SU-DHL-6 (cell line): ENCODE measurements around the gene ITGA1.

Experiments used
- H2AFZ ChIP-seq: fragments of 200-600 bp; sonication (generic); 2 replicates; pipeline ENCODE4 v1.6.1; 2014; ENCODE audit warnings: low read depth, mild to moderate bottlenecking, moderate library complexity, mixed read lengths, antibody characterized with exemption, low read length; ENCODE audit not compliant: severe bottlenecking
- H3F3A ChIP-seq: fragments of 200-600 bp; shearing (Covaris generic); 2 replicates; pipeline ENCODE4 v1.6.0; 2016; ENCODE audit warnings: antibody characterized with exemption, mild to moderate bottlenecking; ENCODE audit not compliant: insufficient read depth
- H3K27ac ChIP-seq: fragments of 200-600 bp; sonication (generic); 2 replicates; pipeline ENCODE4 v1.5.1; 2016; ENCODE audit warnings: low read depth, mild to moderate bottlenecking, low read length, moderate library complexity, mixed read lengths
- H3K27me3 ChIP-seq: fragments of 200-600 bp; sonication (generic), shearing (Covaris generic); 2 replicates; pipeline ENCODE4 v1.6.0; 2014; ENCODE audit warnings: mild to moderate bottlenecking, low read length
- H3K36me3 ChIP-seq: fragments of 200-600 bp; sonication (generic); 2 replicates; pipeline ENCODE4 v1.6.1; 2014; ENCODE audit warnings: mild to moderate bottlenecking, low read length, mixed read lengths
- H3K4me2 ChIP-seq: fragments of 300-600, 200-600 bp; shearing (Covaris generic), sonication (generic); 2 replicates; pipeline ENCODE4 v1.6.0; 2014; ENCODE audit warnings: low read length, low read depth, mild to moderate bottlenecking; ENCODE audit not compliant: poor library complexity, severe bottlenecking
- H3K4me3 ChIP-seq: fragments of 200-600 bp; sonication (generic); 2 replicates; pipeline ENCODE4 v1.5.1; 2014; ENCODE audit warnings: antibody characterized with exemption, low read length, mild to moderate bottlenecking, mixed read lengths; ENCODE audit not compliant: insufficient read depth, poor library complexity, severe bottlenecking
- H3K79me2 ChIP-seq: fragments of 200-600 bp; sonication (generic); 2 replicates; pipeline ENCODE4 v1.6.1; 2014; ENCODE audit warnings: mild to moderate bottlenecking, low read length, moderate library complexity; ENCODE audit not compliant: insufficient read depth
- H3K9ac ChIP-seq: fragments of 200-600 bp; sonication (generic); 2 replicates; pipeline ENCODE4 v1.7.0; 2014; ENCODE audit warnings: mild to moderate bottlenecking, low read length
- H3K9me2 ChIP-seq: fragments of 200-600 bp; sonication (generic); replicated peaks from 2 replicates; pipeline ENCODE4 v1.6.1; 2014; ENCODE audit warnings: low read length; ENCODE audit not compliant: insufficient read depth
- H3K9me3 ChIP-seq: fragments of 200-600 bp; sonication (generic); 2 replicates; pipeline ENCODE4 v1.6.1; 2014; ENCODE audit warnings: low read length, mixed read lengths; ENCODE audit not compliant: insufficient read depth
- H4K20me1 ChIP-seq: fragments of 200-600 bp; sonication (generic); 2 replicates; pipeline ENCODE4 v1.6.1; 2014; ENCODE audit warnings: low read depth, mild to moderate bottlenecking, antibody characterized with exemption, low read length, moderate library complexity, mixed read lengths
- CTCF ChIP-seq: fragments of 200-600 bp; sonication (generic); IDR thresholded peaks from one replicate; pipeline ENCODE4 v1.5.1; 2017; ENCODE audit warnings: antibody characterized with exemption, mild to moderate bottlenecking, low read length, moderate library complexity; ENCODE audit not compliant: insufficient read depth, poor library complexity, severe bottlenecking
- EZH2phosphoT487 ChIP-seq: fragments of 200-600 bp; sonication (generic), shearing (Covaris generic); conservative IDR thresholded peaks from 2 replicates; pipeline ENCODE4 v1.6.1; 2018; ENCODE audit warnings: mild to moderate bottlenecking, antibody characterized with exemption, low read length, moderate library complexity, mixed read lengths

The ITGA1 gene

GRCh38 chr5:52981507-52981906 is 193.8 kb downstream of the ITGA1 start:
- Histone ChIP-seq H3K79me2 (no peaks in the 10 kb centered on the region), H3K4me3 (no peak overlapping the region), H3K27me3 (no peaks in the 10 kb centered on the region), H3K9me2 (no peaks in the 10 kb centered on the region), H3F3A (no peaks in the 10 kb centered on the region), H3K9ac (no peak overlapping the region), H3K4me2 (no peak overlapping the region), H2AFZ (no peak overlapping the region), H3K27ac (no peak overlapping the region), H3K36me3 (no peaks in the 10 kb centered on the region), H3K9me3 (no peaks in the 10 kb centered on the region), H4K20me1 (no peaks in the 10 kb centered on the region)
- TF ChIP-seq CTCF (no peak), EZH2phosphoT487 (no peak)

- Histone ChIP-seq H3K9ac (no peak overlapping the region), H2AFZ (no peak overlapping the region), H4K20me1 (no peaks in the 10 kb centered on the region), H3K9me3 (no peaks in the 10 kb centered on the region), H3K4me2 (no peak overlapping the region), H3K4me3 (no peak overlapping the region), H3K36me3 (no peaks in the 10 kb centered on the region), H3K9me2 (no peaks in the 10 kb centered on the region), H3K79me2 (no peaks in the 10 kb centered on the region), H3F3A (no peaks in the 10 kb centered on the region), H3K27me3 (no peaks in the 10 kb centered on the region), H3K27ac (no peak overlapping the region)
- no peak for TF ChIP-seq CTCF
- no peak for TF ChIP-seq EZH2phosphoT487
These were observed 196.3 kb downstream of the ITGA1 start for GRCh38 chr5:52983731-52984636.

- TF ChIP-seq CTCF (no peak), EZH2phosphoT487 (no peak)
- no peaks in the 10 kb centered on the region for H4K20me1 ChIP-seq
- no peak overlapping the region for H3K4me2 ChIP-seq
- no peak overlapping the region for H2AFZ ChIP-seq
- no peak overlapping the region for H3K4me3 ChIP-seq
- H3K27ac ChIP-seq, result no peak overlapping the region
- H3K36me3 ChIP-seq, result no peaks in the 10 kb centered on the region
- no peaks in the 10 kb centered on the region for H3K9me3 ChIP-seq
- H3K9ac ChIP-seq, result no peak overlapping the region
- H3K27me3 ChIP-seq, result no peaks in the 10 kb centered on the region
- H3K79me2 ChIP-seq, result no peaks in the 10 kb centered on the region
- H3K9me2 ChIP-seq, result no peaks in the 10 kb centered on the region
- H3F3A ChIP-seq, result no peaks in the 10 kb centered on the region
These were observed 197.6 kb downstream of the ITGA1 start for GRCh38 chr5:52985306-52985705.
